H1 (cell line): ENCODE measurements around the gene SLC2A3. TPM values are rescaled to one million over a fixed set of nuclear protein-coding genes. Genes with fewer than 3 reads are reported as not detected.

Experiments
- EZH2 ChIP-seq: fragments of 200-600 bp; sonication (generic); IDR thresholded peaks from 2 replicates; pipeline ENCODE4 v1.7.1; 2012; ENCODE audit warnings: low read depth, mild to moderate bottlenecking, moderate library complexity, low read length, inconsistent platforms; ENCODE audit not compliant: severe bottlenecking
- HDAC2 ChIP-seq, 2 experiments: fragments of 300-600 bp in 1 of 2; sonication (generic) in 1 of 2; IDR thresholded peaks; 2 replicates each; pipeline ENCODE4 v1.6.1; 2011 to 2012; ENCODE audit warnings: low read depth in 2 of 2, low read length in 2 of 2, mild to moderate bottlenecking in 2 of 2, moderate library complexity in 2 of 2, borderline replicate concordance in 1 of 2, inconsistent platforms in 1 of 2
- SAP30 ChIP-seq: fragments of 300-600 bp; sonication (generic); IDR thresholded peaks from 2 replicates; pipeline ENCODE4 v1.7.1; 2012; ENCODE audit warnings: low read length, moderate library complexity, mild to moderate bottlenecking, inconsistent platforms; ENCODE audit not compliant: insufficient read depth, insufficient replicate concordance
- SIX5 ChIP-seq: IDR thresholded peaks from 2 replicates; pipeline ENCODE4 v1.6.1; 2011; ENCODE audit warnings: mild to moderate bottlenecking, low read depth, low read length
- SRF ChIP-seq: IDR thresholded peaks from 2 replicates; pipeline ENCODE4 v1.6.1; 2011; ENCODE audit warnings: mild to moderate bottlenecking, low read depth, low read length, moderate library complexity
- TAF1 ChIP-seq: IDR thresholded peaks from 2 replicates; pipeline ENCODE4 v1.6.1; 2011; ENCODE audit warnings: mild to moderate bottlenecking, low read depth, low read length
- polyA plus RNA-seq, 7 experiments: library from polyadenylated mRNA; depleted of rRNA in 3 of 7; stranded (reverse) in 5 of 7; unstranded in 2 of 7; fragments of >200 nt in 5 of 7; fragments of 200-250 nt in 2 of 7; gene quantifications; 1 replicate in 5 of 7; 2 replicates in 1 of 7; 4 replicates in 1 of 7; pipeline versions ENCODE4 v1.2.1 to v1.2.3, GENCODE V29; 2011 to 2013; ENCODE audit warnings: missing spikeins in 2 of 7, mixed read lengths in 2 of 7
- total RNA-seq: library from RNA; stranded (reverse); fragmentation: NEBNext Ultra II Directional; extraction: Animal tissue kit (Norgen Biotek cat#: 25700); gene quantifications from 2 replicates; pipeline ENCODE4 v1.2.1, GENCODE V29; 2021
- TF ChIP-seq, protein P1 (sequence below): fragments of 300-600 bp; sonication (generic); IDR thresholded peaks from 2 replicates; pipeline ENCODE4 v1.7.1; 2012; ENCODE audit warnings: low read length, moderate library complexity, mild to moderate bottlenecking, inconsistent platforms; ENCODE audit not compliant: insufficient replicate concordance

The SLC2A3 gene
- total and polyA plus RNA-seq, 2 of the 8 experiments (the other 6 are each of a cell fraction or from before 2014, with no cell fraction given): 417 to 688 TPM

DNA sequence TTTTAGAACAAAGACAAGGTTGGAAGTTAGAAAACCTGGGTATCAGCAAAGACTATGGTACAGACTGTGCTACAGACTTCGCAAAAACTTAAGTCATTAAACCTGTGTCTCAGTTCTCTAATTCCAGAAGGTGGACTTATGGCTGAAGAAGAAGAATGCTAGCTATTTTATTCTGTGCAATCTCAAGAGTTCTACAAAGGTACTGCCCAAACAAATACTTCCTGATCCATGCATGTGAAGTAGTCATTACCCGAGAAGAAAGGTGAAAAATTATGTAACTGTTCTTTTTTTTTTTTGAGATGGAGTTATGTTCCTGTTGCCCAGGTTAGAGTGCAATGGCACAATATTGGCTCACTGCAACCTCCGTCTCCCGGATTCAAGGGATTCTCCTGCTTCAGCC is 45.5 kb upstream of the SLC2A3 start (continued):
- TF ChIP-seq EZH2 (no peak), SAP30 (no peak), SRF (no peak), SIX5 (no peak), TAF1 (no peak), HDAC2 (IDR thresholded peaks at IDR 0.05; ENCODE audit: borderline replicate concordance in 1 of 2, low read depth in 2 of 2, low read length in 2 of 2) (no peak)
- TF ChIP-seq, protein P1, sequence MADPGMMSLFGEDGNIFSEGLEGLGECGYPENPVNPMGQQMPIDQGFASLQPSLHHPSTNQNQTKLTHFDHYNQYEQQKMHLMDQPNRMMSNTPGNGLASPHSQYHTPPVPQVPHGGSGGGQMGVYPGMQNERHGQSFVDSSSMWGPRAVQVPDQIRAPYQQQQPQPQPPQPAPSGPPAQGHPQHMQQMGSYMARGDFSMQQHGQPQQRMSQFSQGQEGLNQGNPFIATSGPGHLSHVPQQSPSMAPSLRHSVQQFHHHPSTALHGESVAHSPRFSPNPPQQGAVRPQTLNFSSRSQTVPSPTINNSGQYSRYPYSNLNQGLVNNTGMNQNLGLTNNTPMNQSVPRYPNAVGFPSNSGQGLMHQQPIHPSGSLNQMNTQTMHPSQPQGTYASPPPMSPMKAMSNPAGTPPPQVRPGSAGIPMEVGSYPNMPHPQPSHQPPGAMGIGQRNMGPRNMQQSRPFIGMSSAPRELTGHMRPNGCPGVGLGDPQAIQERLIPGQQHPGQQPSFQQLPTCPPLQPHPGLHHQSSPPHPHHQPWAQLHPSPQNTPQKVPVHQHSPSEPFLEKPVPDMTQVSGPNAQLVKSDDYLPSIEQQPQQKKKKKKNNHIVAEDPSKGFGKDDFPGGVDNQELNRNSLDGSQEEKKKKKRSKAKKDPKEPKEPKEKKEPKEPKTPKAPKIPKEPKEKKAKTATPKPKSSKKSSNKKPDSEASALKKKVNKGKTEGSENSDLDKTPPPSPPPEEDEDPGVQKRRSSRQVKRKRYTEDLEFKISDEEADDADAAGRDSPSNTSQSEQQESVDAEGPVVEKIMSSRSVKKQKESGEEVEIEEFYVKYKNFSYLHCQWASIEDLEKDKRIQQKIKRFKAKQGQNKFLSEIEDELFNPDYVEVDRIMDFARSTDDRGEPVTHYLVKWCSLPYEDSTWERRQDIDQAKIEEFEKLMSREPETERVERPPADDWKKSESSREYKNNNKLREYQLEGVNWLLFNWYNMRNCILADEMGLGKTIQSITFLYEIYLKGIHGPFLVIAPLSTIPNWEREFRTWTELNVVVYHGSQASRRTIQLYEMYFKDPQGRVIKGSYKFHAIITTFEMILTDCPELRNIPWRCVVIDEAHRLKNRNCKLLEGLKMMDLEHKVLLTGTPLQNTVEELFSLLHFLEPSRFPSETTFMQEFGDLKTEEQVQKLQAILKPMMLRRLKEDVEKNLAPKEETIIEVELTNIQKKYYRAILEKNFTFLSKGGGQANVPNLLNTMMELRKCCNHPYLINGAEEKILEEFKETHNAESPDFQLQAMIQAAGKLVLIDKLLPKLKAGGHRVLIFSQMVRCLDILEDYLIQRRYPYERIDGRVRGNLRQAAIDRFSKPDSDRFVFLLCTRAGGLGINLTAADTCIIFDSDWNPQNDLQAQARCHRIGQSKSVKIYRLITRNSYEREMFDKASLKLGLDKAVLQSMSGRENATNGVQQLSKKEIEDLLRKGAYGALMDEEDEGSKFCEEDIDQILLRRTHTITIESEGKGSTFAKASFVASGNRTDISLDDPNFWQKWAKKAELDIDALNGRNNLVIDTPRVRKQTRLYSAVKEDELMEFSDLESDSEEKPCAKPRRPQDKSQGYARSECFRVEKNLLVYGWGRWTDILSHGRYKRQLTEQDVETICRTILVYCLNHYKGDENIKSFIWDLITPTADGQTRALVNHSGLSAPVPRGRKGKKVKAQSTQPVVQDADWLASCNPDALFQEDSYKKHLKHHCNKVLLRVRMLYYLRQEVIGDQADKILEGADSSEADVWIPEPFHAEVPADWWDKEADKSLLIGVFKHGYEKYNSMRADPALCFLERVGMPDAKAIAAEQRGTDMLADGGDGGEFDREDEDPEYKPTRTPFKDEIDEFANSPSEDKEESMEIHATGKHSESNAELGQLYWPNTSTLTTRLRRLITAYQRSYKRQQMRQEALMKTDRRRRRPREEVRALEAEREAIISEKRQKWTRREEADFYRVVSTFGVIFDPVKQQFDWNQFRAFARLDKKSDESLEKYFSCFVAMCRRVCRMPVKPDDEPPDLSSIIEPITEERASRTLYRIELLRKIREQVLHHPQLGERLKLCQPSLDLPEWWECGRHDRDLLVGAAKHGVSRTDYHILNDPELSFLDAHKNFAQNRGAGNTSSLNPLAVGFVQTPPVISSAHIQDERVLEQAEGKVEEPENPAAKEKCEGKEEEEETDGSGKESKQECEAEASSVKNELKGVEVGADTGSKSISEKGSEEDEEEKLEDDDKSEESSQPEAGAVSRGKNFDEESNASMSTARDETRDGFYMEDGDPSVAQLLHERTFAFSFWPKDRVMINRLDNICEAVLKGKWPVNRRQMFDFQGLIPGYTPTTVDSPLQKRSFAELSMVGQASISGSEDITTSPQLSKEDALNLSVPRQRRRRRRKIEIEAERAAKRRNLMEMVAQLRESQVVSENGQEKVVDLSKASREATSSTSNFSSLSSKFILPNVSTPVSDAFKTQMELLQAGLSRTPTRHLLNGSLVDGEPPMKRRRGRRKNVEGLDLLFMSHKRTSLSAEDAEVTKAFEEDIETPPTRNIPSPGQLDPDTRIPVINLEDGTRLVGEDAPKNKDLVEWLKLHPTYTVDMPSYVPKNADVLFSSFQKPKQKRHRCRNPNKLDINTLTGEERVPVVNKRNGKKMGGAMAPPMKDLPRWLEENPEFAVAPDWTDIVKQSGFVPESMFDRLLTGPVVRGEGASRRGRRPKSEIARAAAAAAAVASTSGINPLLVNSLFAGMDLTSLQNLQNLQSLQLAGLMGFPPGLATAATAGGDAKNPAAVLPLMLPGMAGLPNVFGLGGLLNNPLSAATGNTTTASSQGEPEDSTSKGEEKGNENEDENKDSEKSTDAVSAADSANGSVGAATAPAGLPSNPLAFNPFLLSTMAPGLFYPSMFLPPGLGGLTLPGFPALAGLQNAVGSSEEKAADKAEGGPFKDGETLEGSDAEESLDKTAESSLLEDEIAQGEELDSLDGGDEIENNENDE: no peak
